ENCODE results near the gene LRBA.
A peak's percentile ranks its signal among the peaks of the same experiment; 100 is the strongest.

Gene LRBA

GRCh38 chr4:150600812-150601445 is 414.2 kb downstream of the LRBA start:
- no peak overlapping the region for H3K4me3 ChIP-seq (ENCODE audit: control insufficient read depth in 1 of 7, extremely low read depth in 1 of 7, insufficient read depth in 4 of 7, low read depth in 2 of 7, low read length in 6 of 7)
- peaks cover 0 to 18% (median 7%) of the 10 kb centered on the region in 4 experiments for H3K36me3 ChIP-seq (ENCODE audit: control insufficient read depth in 4 of 4, insufficient read depth in 4 of 4, low read length in 3 of 4)
- H3K9me3 ChIP-seq (ENCODE audit: control extremely low read depth in 1 of 5, control insufficient read depth in 4 of 5, insufficient read depth in 2 of 5, low read depth in 1 of 5, low read length in 4 of 5) = no peaks in the 10 kb centered on the region
- 96% methylated on average over 5 of the region's 5 CpGs for WGBS (ENCODE audit: insufficient coverage)
- CTCF ChIA-PET = no interaction called here
- H3K27me3 ChIP-seq (replicated peaks in 2 of 5; ENCODE audit: control insufficient read depth in 4 of 5, insufficient read depth in 5 of 5, low read length in 4 of 5) = no peaks in the 10 kb centered on the region
- H3K4me1 ChIP-seq (ENCODE audit: control extremely low read depth in 1 of 4, control insufficient read depth in 4 of 4, insufficient read depth in 4 of 4, low read length in 3 of 4) = no peaks in the 10 kb centered on the region
- DNase-seq = no peak
- H3K27ac ChIP-seq (ENCODE audit: insufficient read depth in 1 of 2, low read depth in 1 of 2, low read length in 2 of 2, poor library complexity in 1 of 2, severe bottlenecking in 2 of 2) = no peak overlapping the region
- POLR2A ChIA-PET = no interaction called here

- CTCF ChIA-PET = no interaction called here
- Histone ChIP-seq H3K4me1 (ENCODE audit: control extremely low read depth in 1 of 4, control insufficient read depth in 4 of 4, insufficient read depth in 4 of 4, low read length in 3 of 4) (no peaks in the 10 kb centered on the region), H3K4me3 (ENCODE audit: control insufficient read depth in 1 of 7, extremely low read depth in 1 of 7, insufficient read depth in 4 of 7, low read depth in 2 of 7, low read length in 6 of 7) (no peak overlapping the region), H3K27ac (ENCODE audit: insufficient read depth in 1 of 2, low read depth in 1 of 2, low read length in 2 of 2, poor library complexity in 1 of 2, severe bottlenecking in 2 of 2) (no peak overlapping the region), H3K36me3 (ENCODE audit: control insufficient read depth in 4 of 4, insufficient read depth in 4 of 4, low read length in 3 of 4) (peaks cover 0 to 18% (median 7%) of the 10 kb centered on the region in 4 experiments), H3K27me3 (replicated peaks in 2 of 5; ENCODE audit: control insufficient read depth in 4 of 5, insufficient read depth in 5 of 5, low read length in 4 of 5) (no peaks in the 10 kb centered on the region), H3K9me3 (ENCODE audit: control extremely low read depth in 1 of 5, control insufficient read depth in 4 of 5, insufficient read depth in 2 of 5, low read depth in 1 of 5, low read length in 4 of 5) (no peaks in the 10 kb centered on the region)
- no CpG with 5 or more reads among the region's 1 CpG for WGBS (ENCODE audit: insufficient coverage)
- DNase-seq = no peak
- POLR2A ChIA-PET = no interaction called here
Observed at GRCh38 chr4:150599547-150599946, 415.5 kb downstream of the LRBA start.

GRCh38 chr4:150598909-150599308 is 416.2 kb downstream of the LRBA start:
- no peaks in the 10 kb centered on the region for H3K27me3 ChIP-seq (replicated peaks in 2 of 5; ENCODE audit: control insufficient read depth in 4 of 5, insufficient read depth in 5 of 5, low read length in 4 of 5)
- DNase-seq = no peak
- H3K4me1 ChIP-seq (ENCODE audit: control extremely low read depth in 1 of 4, control insufficient read depth in 4 of 4, insufficient read depth in 4 of 4, low read length in 3 of 4) = no peaks in the 10 kb centered on the region
- peaks cover 0 to 18% (median 7%) of the 10 kb centered on the region in 4 experiments for H3K36me3 ChIP-seq (ENCODE audit: control insufficient read depth in 4 of 4, insufficient read depth in 4 of 4, low read length in 3 of 4)
- WGBS (ENCODE audit: insufficient coverage) = 95% methylated on average over 12 of the region's 12 CpGs
- no peak overlapping the region for H3K27ac ChIP-seq (ENCODE audit: insufficient read depth in 1 of 2, low read depth in 1 of 2, low read length in 2 of 2, poor library complexity in 1 of 2, severe bottlenecking in 2 of 2)
- POLR2A ChIA-PET = no interaction called here
- no peaks in the 10 kb centered on the region for H3K9me3 ChIP-seq (ENCODE audit: control extremely low read depth in 1 of 5, control insufficient read depth in 4 of 5, insufficient read depth in 2 of 5, low read depth in 1 of 5, low read length in 4 of 5)
- no peak overlapping the region for H3K4me3 ChIP-seq (ENCODE audit: control insufficient read depth in 1 of 7, extremely low read depth in 1 of 7, insufficient read depth in 4 of 7, low read depth in 2 of 7, low read length in 6 of 7)
- CTCF ChIA-PET = interaction anchor here (1.4 kb wide), 1 partner anchor 30 kb away, joined by 3 read pairs; no protein-coding TSS in a partner anchor

- POLR2A ChIA-PET = interaction anchor here (0.5 kb wide), 1 partner anchor 99 kb away, joined by 3 read pairs; no protein-coding TSS in a partner anchor
- CTCF ChIA-PET = interaction anchor here (0.8 to 1.2 kb wide), 4 partner anchors 19 to 298 kb away, joined by 3 read pairs; no protein-coding TSS in a partner anchor
- peak; percentile 10 to 38 (median 23) for DNase-seq
- Histone ChIP-seq H3K4me1 (ENCODE audit: control extremely low read depth in 1 of 4, control insufficient read depth in 4 of 4, insufficient read depth in 4 of 4, low read length in 3 of 4) (no peaks in the 10 kb centered on the region), H3K36me3 (ENCODE audit: control insufficient read depth in 4 of 4, insufficient read depth in 4 of 4, low read length in 3 of 4) (peaks cover 2 to 30% (median 10%) of the 10 kb centered on the region in 4 experiments), H3K4me3 (ENCODE audit: control insufficient read depth in 1 of 7, extremely low read depth in 1 of 7, insufficient read depth in 4 of 7, low read depth in 2 of 7, low read length in 6 of 7) (no peak overlapping the region), H3K27me3 (replicated peaks in 2 of 5; ENCODE audit: control insufficient read depth in 4 of 5, insufficient read depth in 5 of 5, low read length in 4 of 5) (no peaks in the 10 kb centered on the region), H3K9me3 (ENCODE audit: control extremely low read depth in 1 of 5, control insufficient read depth in 4 of 5, insufficient read depth in 2 of 5, low read depth in 1 of 5, low read length in 4 of 5) (no peaks in the 10 kb centered on the region), H3K27ac (ENCODE audit: insufficient read depth in 1 of 2, low read depth in 1 of 2, low read length in 2 of 2, poor library complexity in 1 of 2, severe bottlenecking in 2 of 2) (no peak overlapping the region)
- WGBS (ENCODE audit: insufficient coverage) = no CpG with 5 or more reads among the region's 1 CpG
Observed at GRCh38 chr4:150593996-150594395, 421.1 kb downstream of the LRBA start.

- no peak for DNase-seq
- no peaks in the 10 kb centered on the region for H3K4me1 ChIP-seq (ENCODE audit: control extremely low read depth in 1 of 4, control insufficient read depth in 4 of 4, insufficient read depth in 4 of 4, low read length in 3 of 4)
- peaks cover 2 to 29% (median 9%) of the 10 kb centered on the region in 4 experiments for H3K36me3 ChIP-seq (ENCODE audit: control insufficient read depth in 4 of 4, insufficient read depth in 4 of 4, low read length in 3 of 4)
- POLR2A ChIA-PET = no interaction called here
- H3K27ac ChIP-seq (ENCODE audit: insufficient read depth in 1 of 2, low read depth in 1 of 2, low read length in 2 of 2, poor library complexity in 1 of 2, severe bottlenecking in 2 of 2) = no peak overlapping the region
- H3K27me3 ChIP-seq (replicated peaks in 2 of 5; ENCODE audit: control insufficient read depth in 4 of 5, insufficient read depth in 5 of 5, low read length in 4 of 5) = no peaks in the 10 kb centered on the region
- WGBS (ENCODE audit: insufficient coverage) = 100% methylated on average over 1 of the region's 4 CpGs
- H3K4me3 ChIP-seq (ENCODE audit: control insufficient read depth in 1 of 7, extremely low read depth in 1 of 7, insufficient read depth in 4 of 7, low read depth in 2 of 7, low read length in 6 of 7) = no peak overlapping the region
- CTCF ChIA-PET = interaction anchor here (0.8 kb wide), 1 partner anchor 269 kb away, joined by 3 read pairs; no protein-coding TSS in a partner anchor
- H3K9me3 ChIP-seq (ENCODE audit: control extremely low read depth in 1 of 5, control insufficient read depth in 4 of 5, insufficient read depth in 2 of 5, low read depth in 1 of 5, low read length in 4 of 5) = no peaks in the 10 kb centered on the region
Observed at GRCh38 chr4:150591904-150592303, 423.2 kb downstream of the LRBA start.

GRCh38 chr4:150591406-150591805 is 423.7 kb downstream of the LRBA start:
- Histone ChIP-seq H3K4me3 (ENCODE audit: control insufficient read depth in 1 of 7, extremely low read depth in 1 of 7, insufficient read depth in 4 of 7, low read depth in 2 of 7, low read length in 6 of 7) (no peak overlapping the region), H3K9me3 (ENCODE audit: control extremely low read depth in 1 of 5, control insufficient read depth in 4 of 5, insufficient read depth in 2 of 5, low read depth in 1 of 5, low read length in 4 of 5) (no peaks in the 10 kb centered on the region), H3K27me3 (replicated peaks in 2 of 5; ENCODE audit: control insufficient read depth in 4 of 5, insufficient read depth in 5 of 5, low read length in 4 of 5) (no peaks in the 10 kb centered on the region), H3K36me3 (ENCODE audit: control insufficient read depth in 4 of 4, insufficient read depth in 4 of 4, low read length in 3 of 4) (peaks cover 2 to 29% (median 9%) of the 10 kb centered on the region in 4 experiments), H3K4me1 (ENCODE audit: control extremely low read depth in 1 of 4, control insufficient read depth in 4 of 4, insufficient read depth in 4 of 4, low read length in 3 of 4) (no peaks in the 10 kb centered on the region), H3K27ac (ENCODE audit: insufficient read depth in 1 of 2, low read depth in 1 of 2, low read length in 2 of 2, poor library complexity in 1 of 2, severe bottlenecking in 2 of 2) (no peak overlapping the region)
- POLR2A ChIA-PET = no interaction called here
- WGBS (ENCODE audit: insufficient coverage) = 100% methylated on average over 5 of the region's 5 CpGs
- no peak for DNase-seq
- CTCF ChIA-PET = interaction anchor here (1.3 kb wide), 1 partner anchor 18 kb away, joined by 5 read pairs; no protein-coding TSS in a partner anchor

GRCh38 chr4:150590631-150591030 is 424.5 kb downstream of the LRBA start:
- DNase-seq = no peak
- Histone ChIP-seq H3K27ac (ENCODE audit: insufficient read depth in 1 of 2, low read depth in 1 of 2, low read length in 2 of 2, poor library complexity in 1 of 2, severe bottlenecking in 2 of 2) (no peak overlapping the region), H3K4me1 (ENCODE audit: control extremely low read depth in 1 of 4, control insufficient read depth in 4 of 4, insufficient read depth in 4 of 4, low read length in 3 of 4) (no peaks in the 10 kb centered on the region), H3K36me3 (ENCODE audit: control insufficient read depth in 4 of 4, insufficient read depth in 4 of 4, low read length in 3 of 4) (peaks cover 2 to 29% (median 9%) of the 10 kb centered on the region in 4 experiments), H3K4me3 (ENCODE audit: control insufficient read depth in 1 of 7, extremely low read depth in 1 of 7, insufficient read depth in 4 of 7, low read depth in 2 of 7, low read length in 6 of 7) (no peak overlapping the region), H3K27me3 (replicated peaks in 2 of 5; ENCODE audit: control insufficient read depth in 4 of 5, insufficient read depth in 5 of 5, low read length in 4 of 5) (no peaks in the 10 kb centered on the region), H3K9me3 (ENCODE audit: control extremely low read depth in 1 of 5, control insufficient read depth in 4 of 5, insufficient read depth in 2 of 5, low read depth in 1 of 5, low read length in 4 of 5) (no peaks in the 10 kb centered on the region)
- ChIA-PET POLR2A (no interaction called here), CTCF (interaction anchor here (1.3 kb wide), 1 partner anchor 18 kb away, joined by 5 read pairs; no protein-coding TSS in a partner anchor)
- 98% methylated on average over 5 of the region's 5 CpGs for WGBS (ENCODE audit: insufficient coverage)

Measured in common myeloid progenitor, CD34-positive (primary cell).